ENCODE data around the gene LOXHD1.

Gene LOXHD1

DNA sequence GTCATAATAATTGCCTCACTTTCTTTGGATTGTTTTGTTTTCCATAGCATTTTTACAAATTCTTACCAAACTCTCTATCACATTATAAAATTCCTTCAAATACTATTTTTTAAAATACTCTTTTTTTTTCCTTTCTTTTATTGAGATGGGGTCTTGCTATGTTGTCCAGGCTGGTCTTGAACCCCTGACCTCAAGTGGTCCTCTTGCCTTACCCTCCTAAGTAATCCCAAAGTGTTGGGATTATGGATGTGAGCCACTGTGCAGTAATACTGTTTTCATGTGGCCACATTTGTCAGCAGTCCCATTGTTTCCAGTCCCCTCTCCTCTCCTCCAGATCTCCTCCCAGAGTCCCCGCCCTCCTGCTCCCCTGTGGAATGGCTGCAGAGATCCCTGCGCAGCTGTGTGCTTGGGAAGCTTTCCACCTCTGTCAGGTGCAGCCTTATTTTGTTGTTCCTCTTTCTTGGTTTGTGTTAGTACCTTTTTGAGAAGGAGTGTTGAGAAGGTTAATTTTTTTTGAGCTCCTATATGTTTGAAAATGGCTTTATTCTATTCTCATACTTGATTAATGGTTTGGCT is 227.3 kb downstream of the LOXHD1 start:
- TF ChIP-seq, protein P1, sequence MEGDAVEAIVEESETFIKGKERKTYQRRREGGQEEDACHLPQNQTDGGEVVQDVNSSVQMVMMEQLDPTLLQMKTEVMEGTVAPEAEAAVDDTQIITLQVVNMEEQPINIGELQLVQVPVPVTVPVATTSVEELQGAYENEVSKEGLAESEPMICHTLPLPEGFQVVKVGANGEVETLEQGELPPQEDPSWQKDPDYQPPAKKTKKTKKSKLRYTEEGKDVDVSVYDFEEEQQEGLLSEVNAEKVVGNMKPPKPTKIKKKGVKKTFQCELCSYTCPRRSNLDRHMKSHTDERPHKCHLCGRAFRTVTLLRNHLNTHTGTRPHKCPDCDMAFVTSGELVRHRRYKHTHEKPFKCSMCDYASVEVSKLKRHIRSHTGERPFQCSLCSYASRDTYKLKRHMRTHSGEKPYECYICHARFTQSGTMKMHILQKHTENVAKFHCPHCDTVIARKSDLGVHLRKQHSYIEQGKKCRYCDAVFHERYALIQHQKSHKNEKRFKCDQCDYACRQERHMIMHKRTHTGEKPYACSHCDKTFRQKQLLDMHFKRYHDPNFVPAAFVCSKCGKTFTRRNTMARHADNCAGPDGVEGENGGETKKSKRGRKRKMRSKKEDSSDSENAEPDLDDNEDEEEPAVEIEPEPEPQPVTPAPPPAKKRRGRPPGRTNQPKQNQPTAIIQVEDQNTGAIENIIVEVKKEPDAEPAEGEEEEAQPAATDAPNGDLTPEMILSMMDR (IDR thresholded peaks at IDR 0.05), result no peak
- no peaks in the 10 kb centered on the region for H3K79me2 ChIP-seq
- no peaks in the 10 kb centered on the region for H3K36me3 ChIP-seq (ENCODE audit: control insufficient read depth, insufficient read depth, low read length)

DNA sequence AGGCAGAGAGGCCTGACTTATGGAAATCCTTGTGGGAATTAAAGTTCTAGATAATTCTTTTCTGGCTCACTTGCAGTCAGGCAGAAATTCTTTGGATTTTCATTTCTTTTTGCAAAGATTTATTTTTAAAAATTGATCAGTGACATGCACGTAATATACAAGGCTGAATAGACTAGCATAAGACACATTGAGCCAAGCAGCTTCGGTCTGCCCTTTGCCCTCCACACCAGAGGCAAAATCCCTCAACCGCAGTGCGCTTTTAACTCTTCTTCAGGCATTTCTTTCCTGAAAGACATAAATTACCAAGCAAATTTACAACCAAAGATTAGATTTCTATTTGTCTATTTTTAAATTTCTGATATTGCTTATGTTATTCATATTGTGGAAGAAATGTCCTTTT is 227.9 kb downstream of the LOXHD1 start:
- Histone ChIP-seq H3K79me2 (no peaks in the 10 kb centered on the region), H3K4me1 (peaks cover 26% of the 10 kb centered on the region)

More for the DNA sequence above, 227.3 kb downstream of the LOXHD1 start:
- no peak overlapping the region for H3K9ac ChIP-seq
- H3K27ac ChIP-seq, result no peak overlapping the region
- no peak overlapping the region for H3K4me2 ChIP-seq (ENCODE audit: low read length)
- no peak overlapping the region for H3K4me3 ChIP-seq (ENCODE audit: low read depth, low read length)
- H3K27me3 ChIP-seq (ENCODE audit: control insufficient read depth, insufficient read depth, low read length), result no peaks in the 10 kb centered on the region
- H3K9me3 ChIP-seq (ENCODE audit: control insufficient read depth, low read length), result no peaks in the 10 kb centered on the region
- no peak overlapping the region for H2AFZ ChIP-seq
- H3K4me1 ChIP-seq, result peaks cover 20% of the 10 kb centered on the region

DNA sequence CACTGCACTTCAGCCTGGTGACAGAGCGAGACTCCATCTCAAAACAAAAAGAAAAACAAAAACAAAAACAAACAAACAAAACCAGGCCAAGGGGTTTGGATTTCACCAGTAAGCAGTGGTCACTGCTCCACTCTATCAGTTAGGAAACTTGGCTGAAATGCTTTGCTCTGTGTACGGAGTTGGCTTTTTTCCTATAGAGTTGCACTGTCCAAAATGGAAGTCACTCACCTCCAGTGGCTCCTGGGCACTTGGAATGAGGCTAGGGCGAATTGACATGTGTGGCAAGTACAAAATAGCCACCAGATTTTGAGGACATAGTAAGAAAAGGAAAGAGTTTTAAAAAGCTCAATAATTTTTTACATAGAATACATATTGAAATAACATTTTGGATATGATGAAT is 228.7 kb downstream of the LOXHD1 start:
- Histone ChIP-seq H3K9me3 (ENCODE audit: control insufficient read depth, low read length) (no peaks in the 10 kb centered on the region), H2AFZ (no peak overlapping the region), H3K79me2 (no peaks in the 10 kb centered on the region), H3K27me3 (ENCODE audit: control insufficient read depth, insufficient read depth, low read length) (no peaks in the 10 kb centered on the region), H3K4me3 (ENCODE audit: low read depth, low read length) (no peak overlapping the region), H3K4me1 (peaks cover 32% of the 10 kb centered on the region), H3K4me2 (ENCODE audit: low read length) (no peak overlapping the region), H3K27ac (no peak overlapping the region), H3K36me3 (ENCODE audit: control insufficient read depth, insufficient read depth, low read length) (no peaks in the 10 kb centered on the region), H3K9ac (no peak overlapping the region)
- TF ChIP-seq, protein P1 (IDR thresholded peaks at IDR 0.05), result no peak

More for the DNA sequence above, 227.9 kb downstream of the LOXHD1 start:
- Histone ChIP-seq H3K9ac (no peak overlapping the region), H3K27me3 (ENCODE audit: control insufficient read depth, insufficient read depth, low read length) (no peaks in the 10 kb centered on the region), H3K4me3 (ENCODE audit: low read depth, low read length) (no peak overlapping the region), H2AFZ (no peak overlapping the region), H3K4me2 (ENCODE audit: low read length) (no peak overlapping the region), H3K36me3 (ENCODE audit: control insufficient read depth, insufficient read depth, low read length) (no peaks in the 10 kb centered on the region), H3K27ac (no peak overlapping the region), H3K9me3 (ENCODE audit: control insufficient read depth, low read length) (no peaks in the 10 kb centered on the region)
- TF ChIP-seq, protein P1 (IDR thresholded peaks at IDR 0.05), result no peak

DNA sequence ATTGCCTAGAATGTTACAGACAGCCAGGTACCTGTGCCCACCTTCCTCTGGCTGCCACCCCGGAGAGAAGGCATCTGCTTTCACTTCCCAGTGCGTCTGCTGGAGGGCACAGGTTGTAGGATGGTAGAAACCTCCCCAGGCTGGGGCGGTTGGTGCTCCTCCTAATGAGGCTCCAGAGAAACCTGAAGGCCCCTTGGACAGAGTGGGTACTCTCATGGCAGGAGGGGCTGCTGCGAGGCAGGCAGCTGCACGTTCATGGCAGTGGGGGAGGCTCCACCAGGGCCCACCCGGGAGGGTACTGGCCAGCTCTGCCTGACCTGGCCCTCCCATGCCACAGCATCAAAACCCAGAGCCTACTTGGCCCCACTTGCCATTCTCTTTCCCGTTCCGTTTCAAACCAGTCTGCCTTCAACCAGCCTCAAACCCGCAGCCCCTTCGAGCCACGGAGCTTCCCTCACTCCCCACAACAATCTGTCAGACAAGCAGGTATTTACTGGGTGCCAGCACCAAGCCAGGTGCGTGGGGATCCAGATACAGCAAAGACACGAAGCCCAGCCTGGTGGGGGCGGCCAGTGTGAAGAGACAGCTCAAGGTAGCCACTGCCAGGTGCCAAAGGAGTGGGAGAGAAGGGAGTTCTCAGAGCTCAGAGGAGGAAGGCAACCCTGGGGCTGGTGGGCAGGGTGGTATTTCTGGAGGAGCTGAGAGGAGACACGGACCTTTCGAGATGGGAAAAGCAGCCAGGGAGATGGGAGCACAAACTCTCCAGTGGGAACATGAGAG is 229.6 kb downstream of the LOXHD1 start:
- TF ChIP-seq, protein P1 (IDR thresholded peaks at IDR 0.05), result no peak
- Histone ChIP-seq H3K79me2 (no peaks in the 10 kb centered on the region), H3K27ac (no peak overlapping the region), H3K4me3 (ENCODE audit: low read depth, low read length) (no peak overlapping the region), H3K9me3 (ENCODE audit: control insufficient read depth, low read length) (no peaks in the 10 kb centered on the region), H2AFZ (no peak overlapping the region), H3K4me2 (ENCODE audit: low read length) (no peak overlapping the region), H3K27me3 (ENCODE audit: control insufficient read depth, insufficient read depth, low read length) (no peaks in the 10 kb centered on the region), H3K36me3 (ENCODE audit: control insufficient read depth, insufficient read depth, low read length) (no peaks in the 10 kb centered on the region), H3K4me1 (peaks cover 41% of the 10 kb centered on the region), H3K9ac (no peak overlapping the region)
